GOT3 (cell line): ENCODE results near the gene CEP295NL.
"Not testable (repeated sequence)": the region's sequence is repeated elsewhere in the genome, so short reads cannot be mapped to it uniquely, and the experiment has no call there.

Experiments used
- DNase-seq: peaks from one replicate; lab custom pipeline; 2025; ENCODE audit warnings: mixed read lengths; lab: John Stamatoyannopoulos, UW

Gene CEP295NL

DNA sequence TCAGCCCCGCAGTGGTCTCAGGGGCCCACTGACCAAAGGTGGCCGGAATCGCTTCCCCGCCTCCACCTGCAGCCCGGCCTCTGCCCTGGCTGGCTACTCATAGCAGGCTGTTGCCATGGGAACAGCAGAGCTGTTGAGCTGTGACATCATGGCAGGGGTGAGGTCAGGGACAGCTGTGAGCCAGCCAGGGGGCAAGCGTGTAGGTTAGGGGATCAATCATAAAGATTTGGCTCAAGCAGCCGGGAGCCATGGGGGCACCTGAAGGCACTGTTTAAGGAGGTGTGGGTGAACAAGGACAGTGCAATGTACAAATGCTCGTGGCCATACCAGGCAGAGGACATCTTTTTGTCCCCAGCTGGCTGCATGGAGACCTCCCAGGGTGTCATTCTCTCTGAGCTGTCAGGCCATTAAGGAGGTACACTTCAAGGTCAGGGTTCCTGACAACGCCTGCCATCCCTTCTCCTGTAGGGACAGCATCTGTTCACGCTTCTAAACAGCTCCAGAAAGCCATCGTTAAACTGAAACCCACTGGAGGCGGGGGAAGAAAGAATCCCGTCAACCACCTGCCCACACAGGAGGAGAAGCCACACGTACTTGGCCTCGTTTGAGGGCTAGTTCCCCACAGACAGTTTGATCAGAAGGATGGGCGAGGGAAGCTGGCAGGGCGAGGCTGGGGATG is at the start of gene CEP295NL:
CEP295NL (minus strand) TSS at position 101 of the 679 bp plus-strand sequence. CDS start 1,373 bp downstream, outside the sequence.
- DNase-seq, result no peak

GRCh38 chr17:78952706-78953105 is 49.7 kb upstream of the CEP295NL start:
- DNase-seq, result no peak

- DNase-seq, result no peak
These were observed 49.1 kb upstream of the CEP295NL start for GRCh38 chr17:78951967-78952551.

DNA sequence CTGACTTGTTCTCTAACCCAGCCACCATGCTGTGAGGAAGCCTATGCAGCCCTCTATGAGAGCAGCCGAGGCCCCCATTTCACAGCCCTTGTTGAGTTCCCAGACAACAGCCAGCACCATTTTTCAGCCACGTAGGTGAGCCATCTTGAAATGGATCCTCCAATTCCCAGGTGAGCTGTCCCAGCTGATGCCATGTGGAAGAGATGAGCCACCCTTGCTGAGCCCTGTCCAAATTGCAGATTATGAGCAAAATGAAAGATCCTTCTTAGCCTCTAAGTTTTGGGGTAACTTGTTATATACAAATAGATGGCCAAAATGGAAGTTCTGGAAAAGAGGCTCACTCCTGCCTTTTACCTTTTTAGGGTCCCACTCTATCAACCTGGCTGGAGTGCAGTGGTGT is 47.9 kb upstream of the CEP295NL start:
- no peak for DNase-seq

DNA sequence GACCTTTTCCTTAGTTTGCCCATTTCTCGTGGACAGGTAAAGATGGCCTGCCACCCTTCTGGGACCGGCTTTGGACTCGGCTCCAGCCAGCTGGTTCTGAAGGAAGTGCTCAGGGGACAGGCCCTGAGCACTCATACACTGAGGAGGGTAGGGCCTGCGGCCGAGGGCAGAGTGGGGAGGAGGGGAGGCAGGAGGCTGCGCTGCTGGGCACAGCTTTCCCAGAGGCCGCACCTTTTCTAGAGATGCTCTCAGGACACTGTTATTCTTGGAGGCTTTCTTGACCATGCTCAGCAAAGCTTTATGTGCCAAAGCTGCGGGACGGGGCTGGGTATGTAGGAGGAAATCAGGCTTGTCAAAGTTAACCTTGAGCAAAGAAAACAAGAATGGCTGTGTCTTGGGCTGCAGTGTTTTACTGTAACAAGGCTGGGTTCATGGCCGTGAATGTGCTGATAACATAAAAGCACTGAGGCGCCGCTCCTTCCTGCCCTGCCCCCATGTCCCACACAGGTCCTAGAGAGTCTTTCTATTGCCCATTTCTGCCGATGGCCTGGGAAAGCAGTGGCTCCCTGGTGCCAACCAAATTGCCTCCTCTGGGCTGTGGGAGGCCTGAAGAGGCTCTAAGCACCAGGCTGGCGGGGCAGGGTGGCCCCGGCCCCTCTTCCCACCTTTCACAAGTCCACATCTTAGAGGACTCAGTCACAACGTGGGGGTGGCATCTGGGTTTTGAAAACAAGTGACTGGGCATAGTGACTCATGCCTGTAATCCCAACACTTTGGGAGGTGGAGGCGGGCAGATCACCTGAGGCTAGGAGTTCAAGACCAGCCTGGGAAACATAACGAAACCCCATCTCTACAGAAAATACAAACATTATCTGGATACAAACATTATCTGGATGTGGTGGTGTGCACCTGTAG is 44.5 kb upstream of the CEP295NL start:
- DNase-seq, result no peak

DNA sequence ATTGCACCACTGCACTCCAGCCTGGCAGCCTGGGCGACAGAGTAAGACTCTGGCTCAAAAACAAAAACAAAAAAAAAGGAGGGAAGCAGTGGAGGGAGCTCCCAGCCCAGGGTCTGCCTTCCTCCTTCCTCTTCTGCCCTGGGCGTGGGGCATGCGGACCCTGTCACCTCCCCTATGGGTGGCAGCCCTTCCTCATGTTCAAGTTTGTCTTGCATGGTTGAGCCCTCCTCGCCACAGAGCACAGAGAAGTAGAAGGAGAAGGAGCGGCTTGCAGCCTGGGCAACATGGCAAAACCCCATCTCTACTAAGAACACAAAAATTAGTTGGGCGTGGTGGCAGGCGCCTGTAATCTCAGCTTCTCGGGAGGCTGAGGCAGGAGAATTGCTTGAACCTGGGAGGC is 43.6 kb upstream of the CEP295NL start:
- no peak for DNase-seq

DNA sequence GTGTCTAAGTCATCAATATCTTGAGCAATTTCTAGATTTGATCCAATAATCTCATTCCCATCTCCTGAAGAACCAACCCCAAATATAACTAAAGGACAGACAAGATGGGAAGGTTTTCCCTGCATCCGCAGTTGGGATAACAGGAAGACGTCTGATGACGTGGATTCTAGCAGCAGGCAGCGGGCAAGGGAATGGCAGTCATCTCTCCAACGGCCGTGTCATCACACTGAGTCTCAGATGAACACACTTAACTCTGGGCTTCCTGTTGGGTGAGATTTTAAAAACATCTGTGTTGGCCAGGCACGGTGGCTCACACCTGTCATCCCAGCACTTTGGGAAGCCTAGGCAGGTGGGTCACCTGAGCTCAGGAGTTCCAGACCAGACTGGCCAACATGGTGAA is 43.1 kb upstream of the CEP295NL start:
- DNase-seq, result no peak

DNA sequence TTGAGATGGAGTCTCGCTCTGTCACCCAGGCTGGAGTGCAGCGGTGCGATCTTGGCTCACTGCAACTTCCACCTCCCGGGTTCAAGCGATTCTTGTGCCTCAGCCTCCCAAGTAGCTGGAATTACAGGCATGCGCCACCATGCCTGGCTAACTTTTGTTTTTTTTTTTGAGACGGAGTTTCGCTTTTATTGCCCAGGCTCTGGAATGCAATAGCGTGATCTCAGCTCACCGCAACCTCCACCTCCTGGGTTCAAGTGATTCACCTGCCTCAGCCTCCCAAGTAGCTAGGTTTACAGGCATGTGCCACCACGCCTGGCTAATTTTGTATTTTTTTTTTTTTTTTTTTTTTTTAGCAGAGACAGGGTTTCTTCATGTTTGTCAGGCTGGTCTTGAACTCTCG is 42.5 kb upstream of the CEP295NL start:
- not testable (repeated sequence) for DNase-seq

DNA sequence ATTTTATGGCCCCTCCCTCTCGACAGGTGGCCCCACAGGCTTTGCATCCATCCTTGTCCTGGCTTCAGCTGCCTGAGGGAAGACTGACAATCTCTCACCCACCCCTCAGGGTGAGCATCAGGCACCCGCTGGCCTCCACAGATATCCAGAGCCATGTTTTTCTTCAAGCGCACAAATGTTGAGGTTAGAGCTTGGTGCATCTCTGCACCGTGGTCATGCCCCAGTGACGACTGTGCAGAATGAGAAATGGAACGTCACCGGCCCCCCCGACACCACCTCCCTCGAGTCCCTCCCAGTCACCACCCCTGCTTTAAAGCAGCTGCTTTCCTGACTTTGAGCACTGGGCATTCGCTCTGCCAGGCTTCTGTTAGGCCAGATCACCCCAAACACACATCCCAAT is 42.0 kb upstream of the CEP295NL start:
- DNase-seq, result no peak

GRCh38 chr17:78944026-78944425 is 41.0 kb upstream of the CEP295NL start:
- DNase-seq, result no peak

DNA sequence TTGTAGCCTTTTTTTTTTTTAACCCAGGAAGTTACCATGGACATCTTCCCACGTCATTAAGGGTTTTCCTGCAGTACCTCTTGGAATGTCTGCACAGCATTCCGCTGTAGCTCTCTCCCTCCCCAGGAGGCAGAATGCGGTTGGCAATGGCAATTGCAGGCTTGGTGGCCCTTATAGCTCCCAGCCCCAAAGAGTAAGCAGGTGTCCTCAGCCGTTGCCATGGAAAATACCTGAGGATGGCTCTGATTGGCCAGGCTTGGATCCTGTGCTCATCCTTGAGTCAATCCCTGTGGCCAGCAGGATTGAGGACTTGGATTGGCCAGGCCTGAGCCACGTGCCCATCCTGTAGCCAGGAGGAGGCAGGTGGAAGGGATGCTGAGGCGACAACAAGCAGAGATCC is 37.7 kb upstream of the CEP295NL start:
- DNase-seq, result no peak

DNA sequence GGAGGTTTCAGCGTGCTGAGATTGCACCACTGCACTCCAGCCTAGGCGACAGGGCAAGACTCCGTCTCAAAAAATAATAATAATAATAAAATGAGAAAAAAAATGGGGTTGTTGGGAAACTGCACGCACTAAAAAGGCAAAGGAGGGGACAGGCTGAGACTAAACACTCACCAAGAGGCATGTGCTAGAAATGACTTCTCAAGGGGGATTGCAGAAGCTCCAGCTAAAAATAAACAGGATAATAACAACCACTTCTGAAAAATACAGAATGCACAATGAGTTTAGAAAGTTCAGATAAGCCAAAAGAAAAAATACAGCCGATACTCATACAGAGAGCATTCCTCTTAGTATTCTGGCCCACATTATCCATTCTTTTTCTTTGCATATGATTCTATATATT is 37.3 kb upstream of the CEP295NL start:
- no peak for DNase-seq

DNA sequence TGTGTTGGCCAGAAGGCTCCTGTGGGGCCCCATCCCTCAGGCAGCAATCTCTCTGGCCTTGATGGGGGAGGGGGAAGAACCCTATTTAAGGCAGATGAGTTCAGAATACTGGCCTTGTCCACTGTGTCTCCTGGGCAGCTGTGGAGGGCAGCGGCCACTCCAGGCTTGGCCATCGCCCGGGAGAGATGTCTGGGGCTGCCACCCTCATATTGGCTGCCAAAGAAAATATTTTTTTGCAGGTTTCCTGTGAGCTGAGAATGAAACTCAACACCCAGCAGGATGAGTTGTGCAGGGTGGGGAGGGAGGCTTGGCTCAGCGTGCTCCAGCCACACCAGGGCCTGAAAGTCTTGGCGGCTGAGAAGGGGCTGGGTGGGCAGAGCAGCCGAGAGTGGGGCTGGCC is 36.6 kb upstream of the CEP295NL start:
- no peak for DNase-seq

DNA sequence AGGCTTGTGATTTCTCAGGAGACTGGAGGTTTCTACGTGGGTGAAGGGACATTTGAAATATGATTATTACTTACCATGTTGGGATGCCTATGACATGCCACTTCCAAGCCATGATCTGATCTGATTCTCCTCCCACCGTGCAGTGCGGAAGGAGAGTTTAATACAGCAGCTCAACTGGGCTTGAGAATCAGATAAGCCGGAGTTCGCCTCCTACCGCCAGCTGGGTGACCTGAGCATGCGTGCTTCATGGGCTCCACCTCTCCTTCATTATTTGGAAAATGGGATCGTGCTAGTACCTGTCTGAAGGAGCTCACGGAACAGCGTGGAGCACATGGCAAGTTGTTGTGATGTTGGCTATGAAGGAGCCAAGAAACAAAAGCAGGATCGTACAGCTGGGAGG is 34.6 kb upstream of the CEP295NL start:
- DNase-seq, result no peak

GRCh38 chr17:78935419-78936323 is 32.7 kb upstream of the CEP295NL start:
- DNase-seq, result peak; percentile 33

DNA sequence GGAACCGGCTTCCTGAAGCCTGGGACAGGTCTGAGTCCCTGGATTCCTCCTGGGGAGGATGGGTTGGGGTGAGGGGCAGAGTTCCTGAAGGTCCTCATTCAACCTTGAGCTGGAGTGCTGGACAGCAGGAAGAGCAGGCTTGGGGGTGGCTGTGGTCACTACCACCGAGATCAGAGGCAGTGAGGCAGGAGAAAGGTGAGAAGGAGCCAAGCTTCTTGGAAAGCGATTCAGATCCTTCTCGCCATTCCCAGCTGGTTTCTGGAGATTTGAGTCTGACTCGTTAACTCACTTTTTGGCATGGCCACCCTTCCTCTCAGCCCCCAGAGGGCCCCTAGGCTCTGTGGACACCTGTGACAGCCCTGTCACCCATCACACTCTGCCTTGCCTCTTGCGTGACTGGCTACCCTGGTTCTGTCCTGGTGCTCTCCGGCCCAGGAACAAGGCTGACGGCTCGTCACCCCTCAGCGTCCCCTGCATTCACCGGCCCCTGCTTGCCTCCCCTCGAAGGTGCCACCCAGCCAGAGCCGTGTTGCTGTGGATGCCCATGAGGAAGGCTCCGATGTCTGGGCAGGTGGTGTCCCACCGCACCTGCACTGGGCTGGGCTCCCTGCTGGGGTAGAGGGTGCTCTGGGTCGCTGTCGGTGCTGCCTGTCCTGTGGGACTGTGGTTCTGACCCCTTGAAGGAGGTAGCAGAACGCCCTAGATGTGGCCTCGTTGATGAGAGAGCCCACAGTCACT is 31.8 kb upstream of the CEP295NL start:
- no peak for DNase-seq

- DNase-seq, result peak; percentile 70
These were observed 31.1 kb upstream of the CEP295NL start for GRCh38 chr17:78933959-78934568.

DNA sequence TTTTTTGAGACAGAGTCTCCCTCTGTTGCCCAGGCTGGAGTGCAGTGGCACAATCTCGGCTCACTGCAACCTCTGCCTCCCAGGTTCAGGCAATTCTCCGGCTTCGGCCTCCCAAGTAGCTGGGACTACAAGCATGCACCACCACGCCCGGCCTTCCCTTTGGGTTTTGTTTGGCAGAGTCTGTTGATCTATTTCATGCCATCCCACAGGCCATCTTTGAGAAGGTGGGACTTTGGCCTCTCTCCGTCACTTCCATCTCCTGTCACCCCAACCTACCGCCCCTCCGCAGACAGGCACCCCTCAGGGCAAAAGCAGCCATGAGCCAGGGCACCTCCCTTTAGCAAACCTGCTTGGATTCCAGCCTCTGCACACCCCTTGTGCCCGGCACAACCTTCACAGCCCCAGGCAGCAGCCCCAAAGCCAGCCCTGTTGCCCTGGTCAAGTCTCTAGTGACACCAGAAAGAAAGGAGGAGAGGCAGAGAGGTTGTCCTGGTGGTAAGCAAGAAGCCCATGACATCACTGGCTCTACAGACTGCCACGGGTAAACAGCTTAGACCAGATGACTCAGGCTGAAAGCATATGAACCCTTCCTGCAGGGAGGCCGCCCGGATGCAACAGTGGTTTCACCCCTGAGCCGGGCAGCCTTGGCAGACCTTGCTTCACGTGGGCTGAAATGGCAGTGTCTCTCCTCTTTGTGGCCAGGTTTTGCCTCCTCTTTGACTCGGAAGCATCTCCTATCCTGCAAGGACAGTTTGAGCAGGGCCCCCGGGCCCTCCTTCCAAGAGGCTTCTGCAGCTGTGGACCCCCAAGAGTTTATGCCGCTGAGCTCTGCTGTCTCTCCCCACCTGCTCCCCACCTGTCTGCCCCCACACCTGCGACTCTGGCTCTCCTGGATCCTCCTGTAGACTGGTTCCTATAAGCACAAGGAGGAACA is 30.3 kb upstream of the CEP295NL start:
- peak; percentile 54 for DNase-seq
